Ishikawa (cell line): ENCODE measurements around the gene TBC1D30.

ENCODE experiments used
- EP300 ChIP-seq: IDR thresholded peaks from 2 replicates; pipeline ENCODE4 v1.6.1; 2012; ENCODE audit warnings: borderline replicate concordance
- TF ChIP-seq, protein P1 (sequence below): IDR thresholded peaks from 2 replicates; pipeline ENCODE4 v1.6.1; 2012; ENCODE audit warnings: low read depth, mild to moderate bottlenecking

DNA sequence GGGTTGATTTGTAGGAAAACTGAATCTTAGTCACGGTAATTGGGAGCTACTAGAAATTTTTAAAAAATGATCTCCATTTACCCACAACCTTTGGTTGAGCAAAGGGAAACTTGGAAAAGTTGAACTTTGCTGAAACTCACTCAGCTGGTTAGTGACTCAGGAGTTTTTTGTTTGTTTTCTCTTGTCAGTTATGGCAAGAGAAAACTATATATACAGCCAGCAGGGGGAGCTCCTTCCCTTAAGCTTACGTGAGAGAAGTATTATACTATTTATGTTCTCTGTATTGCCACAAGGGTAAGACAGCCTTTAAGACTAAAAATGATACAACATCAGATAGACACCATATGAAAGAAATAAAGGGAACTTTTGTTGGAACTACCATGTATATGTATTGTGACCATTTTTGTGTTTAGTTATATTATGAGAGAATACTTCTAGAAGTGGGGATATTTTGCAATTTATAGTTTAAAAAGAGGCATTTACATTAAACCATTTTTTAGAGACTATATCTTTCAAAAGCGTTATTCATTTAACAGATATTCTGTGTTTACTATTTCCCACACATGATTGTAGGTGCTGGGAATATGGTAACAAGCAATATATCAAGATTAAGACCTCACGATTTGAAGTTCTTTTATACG is 28.1 kb upstream of the TBC1D30 start:
- TF ChIP-seq EP300, result no peak
- TF ChIP-seq, protein P1, sequence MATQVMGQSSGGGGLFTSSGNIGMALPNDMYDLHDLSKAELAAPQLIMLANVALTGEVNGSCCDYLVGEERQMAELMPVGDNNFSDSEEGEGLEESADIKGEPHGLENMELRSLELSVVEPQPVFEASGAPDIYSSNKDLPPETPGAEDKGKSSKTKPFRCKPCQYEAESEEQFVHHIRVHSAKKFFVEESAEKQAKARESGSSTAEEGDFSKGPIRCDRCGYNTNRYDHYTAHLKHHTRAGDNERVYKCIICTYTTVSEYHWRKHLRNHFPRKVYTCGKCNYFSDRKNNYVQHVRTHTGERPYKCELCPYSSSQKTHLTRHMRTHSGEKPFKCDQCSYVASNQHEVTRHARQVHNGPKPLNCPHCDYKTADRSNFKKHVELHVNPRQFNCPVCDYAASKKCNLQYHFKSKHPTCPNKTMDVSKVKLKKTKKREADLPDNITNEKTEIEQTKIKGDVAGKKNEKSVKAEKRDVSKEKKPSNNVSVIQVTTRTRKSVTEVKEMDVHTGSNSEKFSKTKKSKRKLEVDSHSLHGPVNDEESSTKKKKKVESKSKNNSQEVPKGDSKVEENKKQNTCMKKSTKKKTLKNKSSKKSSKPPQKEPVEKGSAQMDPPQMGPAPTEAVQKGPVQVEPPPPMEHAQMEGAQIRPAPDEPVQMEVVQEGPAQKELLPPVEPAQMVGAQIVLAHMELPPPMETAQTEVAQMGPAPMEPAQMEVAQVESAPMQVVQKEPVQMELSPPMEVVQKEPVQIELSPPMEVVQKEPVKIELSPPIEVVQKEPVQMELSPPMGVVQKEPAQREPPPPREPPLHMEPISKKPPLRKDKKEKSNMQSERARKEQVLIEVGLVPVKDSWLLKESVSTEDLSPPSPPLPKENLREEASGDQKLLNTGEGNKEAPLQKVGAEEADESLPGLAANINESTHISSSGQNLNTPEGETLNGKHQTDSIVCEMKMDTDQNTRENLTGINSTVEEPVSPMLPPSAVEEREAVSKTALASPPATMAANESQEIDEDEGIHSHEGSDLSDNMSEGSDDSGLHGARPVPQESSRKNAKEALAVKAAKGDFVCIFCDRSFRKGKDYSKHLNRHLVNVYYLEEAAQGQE, result no peak
